ENCODE results near the gene AKAP13. TPM values are rescaled to one million over a fixed set of nuclear protein-coding genes. Genes with fewer than 3 reads are reported as not detected.

Gene AKAP13
- total and polyA plus RNA-seq, 2 of the 8 experiments (the other 6 are each of a cell fraction or from before 2014, with no cell fraction given), result 14.0 to 46.2 TPM

DNA sequence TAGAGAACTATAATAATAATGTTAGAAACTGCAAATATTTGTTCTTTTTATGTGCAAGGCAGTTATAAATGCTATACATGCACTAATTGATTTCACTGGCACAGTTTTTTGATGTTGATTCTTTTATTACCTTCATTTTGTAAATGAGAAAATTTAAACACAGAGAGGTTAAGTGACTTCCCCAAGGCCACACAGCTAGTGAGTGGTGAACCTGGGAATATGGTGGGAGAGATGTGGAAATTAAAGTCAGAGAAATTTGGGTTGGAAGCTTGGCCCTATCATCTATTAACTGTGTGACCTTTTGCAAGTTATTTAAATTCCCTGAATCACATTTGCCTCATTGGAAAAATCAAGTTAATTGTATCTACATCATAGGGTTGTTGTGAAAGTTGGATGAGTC, 39.6 kb upstream of the AKAP13 start:
- no peak overlapping the region for H4K5ac ChIP-seq (ENCODE audit: insufficient read length, low read depth, low read length)
- no peak overlapping the region for H3K4me2 ChIP-seq (ENCODE audit: insufficient read depth in 1 of 2, low read depth in 2 of 2, low read length in 2 of 2)
- no peak overlapping the region for H2BK5ac ChIP-seq (ENCODE audit: low read depth, low read length)
- H3K27me3 ChIP-seq (replicated peaks in 1 of 4; ENCODE audit: control insufficient read depth in 3 of 4, extremely low read depth in 1 of 4, insufficient read depth in 3 of 4, low read length in 3 of 4), result no peaks in the 10 kb centered on the region
- H2BK120ac ChIP-seq (replicated peaks; ENCODE audit: low read depth, low read length), result no peak overlapping the region
- H3K4ac ChIP-seq (replicated peaks; ENCODE audit: insufficient read length, low read depth, low read length), result no peak overlapping the region
- no peak overlapping the region for H3K56ac ChIP-seq (replicated peaks; ENCODE audit: insufficient read length, low read depth, low read length)
- POLR2A ChIA-PET (ENCODE audit: partially characterized antibody), result no interaction called here
- H3K4me1 ChIP-seq (replicated peaks in 1 of 4; ENCODE audit: control insufficient read depth in 3 of 4, insufficient read depth in 4 of 4, low read length in 3 of 4), result peaks cover 3 to 4% (median 4%) of the 10 kb centered on the region in 4 experiments; a peak in 6 of 7 replicates
- no peak overlapping the region for H3K27ac ChIP-seq (ENCODE audit: low read depth, low read length)
- DNase-seq (ENCODE audit: low read depth in 1 of 2, low spot score in 2 of 2) (no peak), FAIRE-seq (no peak)
- no peak overlapping the region for H4K91ac ChIP-seq (replicated peaks; ENCODE audit: insufficient read length, low read length)
- no peak overlapping the region for H3K9ac ChIP-seq (replicated peaks in 1 of 4; ENCODE audit: extremely low read depth in 1 of 4, low read depth in 3 of 4, low read length in 3 of 4)
- H3K18ac ChIP-seq (ENCODE audit: extremely low read depth, low read length), result no peak overlapping the region
- no peak overlapping the region for H3K14ac ChIP-seq (ENCODE audit: insufficient read length)
- no peaks in the 10 kb centered on the region for H3K36me3 ChIP-seq (ENCODE audit: control insufficient read depth in 2 of 4, insufficient read depth in 4 of 4, low read length in 3 of 4)
- no peak overlapping the region for H2BK12ac ChIP-seq (ENCODE audit: low read depth, low read length)
- no peak overlapping the region for H3K23ac ChIP-seq (ENCODE audit: insufficient read length)
- H4K20me1 ChIP-seq (replicated peaks in 1 of 2; ENCODE audit: control insufficient read depth in 1 of 2, insufficient read depth in 2 of 2, low read length in 2 of 2), result no peaks in the 10 kb centered on the region
- no peak overlapping the region for H4K8ac ChIP-seq (ENCODE audit: extremely low read depth, insufficient read depth, low read length)
- H2BK20ac ChIP-seq (ENCODE audit: low read length), result no peak overlapping the region
- no peak overlapping the region for H2BK15ac ChIP-seq (ENCODE audit: low read length)
- CTCF ChIA-PET (ENCODE audit: partially characterized antibody), result interaction anchor here (0.5 to 2.5 kb wide), 3 partner anchors 10 to 742 kb away, joined by 3 to 11 read pairs (median 3); no protein-coding TSS in a partner anchor
- H3K79me2 ChIP-seq (ENCODE audit: control insufficient read depth in 1 of 2, insufficient read depth in 2 of 2, low read length in 2 of 2), result no peaks in the 10 kb centered on the region
- no peak overlapping the region for H2AFZ ChIP-seq (ENCODE audit: low read length)
- no peaks in the 10 kb centered on the region for H3K79me1 ChIP-seq (ENCODE audit: low read depth, low read length)
- H3K23me2 ChIP-seq (ENCODE audit: low read depth, low read length), result peaks cover 3% of the 10 kb centered on the region; the same call in 1 of the 2 replicates
- H2AK5ac ChIP-seq (ENCODE audit: low read depth, low read length), result no peak overlapping the region
- no peaks in the 10 kb centered on the region for H3K9me3 ChIP-seq (ENCODE audit: insufficient read depth in 2 of 2, low read depth in 1 of 2, low read length in 1 of 2)
- no peak overlapping the region for H3K4me3 ChIP-seq (ENCODE audit: extremely low read depth in 1 of 4, insufficient read depth in 2 of 4, low read depth in 3 of 4, low read length in 4 of 4)
- TF ChIP-seq RFX5 (IDR thresholded peaks at IDR 0.05; ENCODE audit: borderline replicate concordance, low read depth, low read length) (no peak), KDM1A (IDR thresholded peaks at IDR 0.05; ENCODE audit: borderline replicate concordance, low read length) (no peak), CHD2 (IDR thresholded peaks at IDR 0.05; ENCODE audit: low read length) (no peak), RAD21 (IDR thresholded peaks at IDR 0.05 in 1 of 2, conservative IDR thresholded peaks at IDR 0.05 in 1 of 2; ENCODE audit: low read depth in 2 of 2, low read length in 2 of 2) (no peak), POU5F1 (IDR thresholded peaks at IDR 0.05; ENCODE audit: low read depth, low read length) (no peak), TAF1 (IDR thresholded peaks at IDR 0.05; ENCODE audit: low read depth, low read length) (no peak), SP4 (IDR thresholded peaks at IDR 0.05; ENCODE audit: low read length) (no peak), SIN3A (conservative IDR thresholded peaks at IDR 0.05 in 1 of 2, IDR thresholded peaks at IDR 0.05 in 1 of 2; ENCODE audit: low read depth in 1 of 2, low read length in 2 of 2) (no peak), GABPA (IDR thresholded peaks at IDR 0.05; ENCODE audit: borderline replicate concordance, insufficient read depth, low read length) (no peak), FOSL1 (IDR thresholded peaks at IDR 0.05; ENCODE audit: insufficient read depth, low read depth, low read length) (no peak), BCL11A (IDR thresholded peaks at IDR 0.05; ENCODE audit: low read depth in 2 of 2, low read length in 2 of 2) (no peak)
- TF ChIP-seq, protein P1, sequence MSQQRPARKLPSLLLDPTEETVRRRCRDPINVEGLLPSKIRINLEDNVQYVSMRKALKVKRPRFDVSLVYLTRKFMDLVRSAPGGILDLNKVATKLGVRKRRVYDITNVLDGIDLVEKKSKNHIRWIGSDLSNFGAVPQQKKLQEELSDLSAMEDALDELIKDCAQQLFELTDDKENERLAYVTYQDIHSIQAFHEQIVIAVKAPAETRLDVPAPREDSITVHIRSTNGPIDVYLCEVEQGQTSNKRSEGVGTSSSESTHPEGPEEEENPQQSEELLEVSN (IDR thresholded peaks at IDR 0.05), result no peak
- TF ChIP-seq, protein P2, sequence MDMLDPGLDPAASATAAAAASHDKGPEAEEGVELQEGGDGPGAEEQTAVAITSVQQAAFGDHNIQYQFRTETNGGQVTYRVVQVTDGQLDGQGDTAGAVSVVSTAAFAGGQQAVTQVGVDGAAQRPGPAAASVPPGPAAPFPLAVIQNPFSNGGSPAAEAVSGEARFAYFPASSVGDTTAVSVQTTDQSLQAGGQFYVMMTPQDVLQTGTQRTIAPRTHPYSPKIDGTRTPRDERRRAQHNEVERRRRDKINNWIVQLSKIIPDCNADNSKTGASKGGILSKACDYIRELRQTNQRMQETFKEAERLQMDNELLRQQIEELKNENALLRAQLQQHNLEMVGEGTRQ (IDR thresholded peaks at IDR 0.05; ENCODE audit: low read length), result no peak

Measured in H1 (cell line).